GM12878 (cell line): ENCODE measurements around the gene MR1. TPM values are rescaled to one million over a fixed set of nuclear protein-coding genes. Genes with fewer than 3 reads are reported as not detected.

Experiments
- ATAC-seq: fragments of 200-7000 bp; cut with Tn5 transposase; 3 replicates; pipeline ENCODE4 v1.9.1; 2020; ENCODE audit warnings: mild to moderate bottlenecking, moderate library complexity
- BruUV-seq: library from RNA; stranded (reverse); fragments of 400-500 nt; replicated peaks from 2 replicates; lab custom pipeline; 2021; lab: Mats Ljungman, UMichigan
- CTCF ChIA-PET: fragments of 300-600 bp; sonication (Branson Sonifier 250); formaldehyde crosslinking; extraction: SDS; loops from one replicate; lab custom pipeline; 2021; ENCODE audit warnings: inconsistent platforms; lab: Yijun Ruan, JAX
- POLR2A ChIA-PET: fragments of 350-600 bp; formaldehyde crosslinking; extraction: SDS; loops from one replicate; lab custom pipeline; 2021; ENCODE audit warnings: inconsistent platforms; lab: Charles Lee
- RAD21 ChIA-PET: fragments of 300-600 bp; sonication (Branson Sonifier 250); formaldehyde crosslinking; loops from one replicate; lab custom pipeline; 2023; ENCODE audit warnings: antibody characterized with exemption; ENCODE audit not compliant: unreplicated experiment; lab: Charles Lee
- SMC1A ChIA-PET: fragments of 300-600 bp; sonication (Branson Sonifier 250); formaldehyde crosslinking; loops from one replicate; lab custom pipeline; 2023; ENCODE audit not compliant: unreplicated experiment, uncharacterized antibody; lab: Charles Lee
- DNase-seq: peaks from one replicate; pipeline ENCODE4 v3.0.0-alpha.2; 2011; ENCODE audit warnings: low read depth, low spot score
- FAIRE-seq: peaks from 3 replicates; lab custom pipeline; 2011; peaks lifted over from hg19 to GRCh38; lab: Jason Lieb, UNC
- H2AFZ ChIP-seq: 2 replicates; pipeline ENCODE4 v1.6.0; 2011; ENCODE audit warnings: low read depth, low read length, control low read depth; ENCODE audit not compliant: control insufficient read depth
- H3K27ac ChIP-seq: 2 replicates; pipeline ENCODE4 v1.5.1; 2011; ENCODE audit warnings: control low read depth; ENCODE audit not compliant: control insufficient read depth, insufficient read depth
- H3K27me3 ChIP-seq, 2 experiments: replicated peaks in 1 of 2; 2 replicates each; pipeline versions ENCODE4 v1.6.0 to v1.6.1; 2011; ENCODE audit warnings: low read length in 1 of 2; ENCODE audit not compliant: control insufficient read depth in 2 of 2, insufficient read depth in 2 of 2
- H3K36me3 ChIP-seq, 2 experiments: 2 replicates each; pipeline ENCODE4 v1.5.1; 2011; ENCODE audit warnings: low read length in 1 of 2; ENCODE audit not compliant: control insufficient read depth in 2 of 2, insufficient read depth in 2 of 2
- H3K4me1 ChIP-seq: 2 replicates; pipeline ENCODE4 v1.6.1; 2011; ENCODE audit warnings: mild to moderate bottlenecking, low read length, moderate library complexity, mixed read lengths; ENCODE audit not compliant: control insufficient read depth, insufficient read depth
- H3K4me2 ChIP-seq: 2 replicates; pipeline ENCODE4 v1.6.0; 2011; ENCODE audit warnings: control low read depth; ENCODE audit not compliant: control insufficient read depth, insufficient read depth
- H3K4me3 ChIP-seq: fragments of 200-600 bp; sonication (generic); 2 replicates; pipeline ENCODE4 v1.5.1; 2016
- H3K79me2 ChIP-seq: 2 replicates; pipeline ENCODE4 v1.6.0; 2011; ENCODE audit warnings: low read length; ENCODE audit not compliant: control insufficient read depth, insufficient read depth
- H3K9ac ChIP-seq: 2 replicates; pipeline ENCODE4 v1.8.0; 2011; ENCODE audit warnings: low read length, control low read depth, mixed read lengths; ENCODE audit not compliant: control insufficient read depth, insufficient read depth
- H3K9me3 ChIP-seq: replicated peaks from 3 replicates; pipeline ENCODE4 v1.5.1; 2011; ENCODE audit warnings: mild to moderate bottlenecking, low read length; ENCODE audit not compliant: control insufficient read depth, insufficient read depth
- H4K20me1 ChIP-seq: 2 replicates; pipeline ENCODE4 v1.6.0; 2011; ENCODE audit not compliant: control insufficient read depth, insufficient read depth
- ATF7 ChIP-seq: fragments of 450-650 bp; IDR thresholded peaks from 2 replicates; pipeline ENCODE4 v1.6.1; 2016; ENCODE audit warnings: low read depth, mild to moderate bottlenecking
- BCL3 ChIP-seq: IDR thresholded peaks from 2 replicates; pipeline ENCODE4 v1.6.1; 2011; ENCODE audit warnings: borderline replicate concordance, low read depth, mild to moderate bottlenecking, moderate library complexity, low read length; ENCODE audit not compliant: insufficient read depth, poor library complexity, severe bottlenecking
- HCFC1 ChIP-seq: fragments of 150-350 bp; IDR thresholded peaks from 2 replicates; pipeline ENCODE4 v1.6.1; 2014; ENCODE audit warnings: low read length
- HDAC6 ChIP-seq: fragments of 200-600 bp; sonication (generic); IDR thresholded peaks from one replicate; pipeline ENCODE4 v1.8.0; 2017; ENCODE audit warnings: antibody characterized with exemption; ENCODE audit not compliant: unreplicated experiment
- IKZF1 ChIP-seq: fragments of 450-650 bp; conservative IDR thresholded peaks from 2 replicates; pipeline ENCODE4 v1.6.1; 2017; ENCODE audit warnings: antibody characterized with exemption, mild to moderate bottlenecking
- IRF5 ChIP-seq: fragments of 450-650 bp; IDR thresholded peaks from 2 replicates; pipeline ENCODE4 v1.6.1; 2017; ENCODE audit warnings: borderline replicate concordance
- LARP7 ChIP-seq: fragments of 450-650 bp; IDR thresholded peaks from 2 replicates; pipeline ENCODE4 v1.6.1; 2017; ENCODE audit warnings: mild to moderate bottlenecking
- MEF2B ChIP-seq: fragments of 450-650 bp; IDR thresholded peaks from 2 replicates; pipeline ENCODE4 v1.6.1; 2018; ENCODE audit warnings: mild to moderate bottlenecking, moderate library complexity; ENCODE audit not compliant: partially characterized antibody, poor library complexity, severe bottlenecking
- NFYA ChIP-seq: IDR thresholded peaks from 2 replicates; pipeline ENCODE4 v1.6.1; 2011; ENCODE audit warnings: low read depth, mild to moderate bottlenecking, low read length, improper control_type of control experiment, borderline replicate concordance
- NR2C2 ChIP-seq: IDR thresholded peaks from 2 replicates; pipeline ENCODE4 v1.6.1; 2011; ENCODE audit warnings: borderline replicate concordance, low read depth; ENCODE audit not compliant: control insufficient read depth, insufficient read length
- NRF1 ChIP-seq: conservative IDR thresholded peaks from 2 replicates; pipeline ENCODE4 v1.6.1; 2011; ENCODE audit warnings: mild to moderate bottlenecking, low read depth, low read length, improper control_type of control experiment
- PAX5 ChIP-seq: IDR thresholded peaks from 2 replicates; pipeline ENCODE4 v1.6.1; 2011; ENCODE audit warnings: low read depth, low read length, borderline replicate concordance
- POU2F2 ChIP-seq: IDR thresholded peaks from 3 replicates; pipeline ENCODE4 v1.6.1; 2011; ENCODE audit warnings: low read depth, mild to moderate bottlenecking, low read length, borderline replicate concordance
- TARDBP ChIP-seq: IDR thresholded peaks from 2 replicates; pipeline ENCODE4 v1.6.1; 2016; ENCODE audit warnings: borderline replicate concordance
- TBL1XR1 ChIP-seq: IDR thresholded peaks from 2 replicates; pipeline ENCODE4 v1.6.1; 2012; ENCODE audit warnings: low read depth, low read length, improper control_type of control experiment
- TCF3 ChIP-seq: IDR thresholded peaks from 2 replicates; pipeline ENCODE4 v1.6.1; 2012; ENCODE audit warnings: low read depth, mild to moderate bottlenecking, low read length, borderline replicate concordance; ENCODE audit not compliant: insufficient read depth
- YBX1 ChIP-seq: fragments of 450-650 bp; IDR thresholded peaks from 2 replicates; pipeline ENCODE4 v1.6.1; 2016; ENCODE audit warnings: antibody characterized with exemption
- ZNF622 ChIP-seq: fragments of 450-650 bp; IDR thresholded peaks from 2 replicates; pipeline ENCODE4 v1.6.1; 2017; ENCODE audit warnings: mild to moderate bottlenecking, inconsistent platforms
- ZNF687 ChIP-seq: fragments of 450-650 bp; IDR thresholded peaks from 2 replicates; pipeline ENCODE4 v1.6.1; 2017; ENCODE audit warnings: mild to moderate bottlenecking, moderate library complexity
- WGBS: methylation state at CpG from one replicate; pipeline ENCODE4 v1.1.6; 2016; ENCODE audit warnings: low lambda C conversion rate; ENCODE audit not compliant: insufficient replicate concordance, insufficient coverage; ENCODE audit errors: missing lambda C conversion rate; 5-methylcytosine and 5-hydroxymethylcytosine counted together
- in situ Hi-C: fragments of 300-500 bp; cut with MboI; formaldehyde crosslinking; loops from 9 replicates; pipeline ENCODE4 v1.14.3; 2018; ENCODE audit warnings: mixed read lengths
- intact Hi-C: fragments of 100-400 bp; cut with micrococcal nuclease; formaldehyde crosslinking; loops from one replicate; pipeline ENCODE4 v1.14.2; 2022; ENCODE audit not compliant: unreplicated experiment
- polyA plus RNA-seq, 11 experiments: library from polyadenylated mRNA; depleted of rRNA in 4 of 11; unstranded in 6 of 11; stranded (reverse) in 5 of 11; fragments of >200 nt; fragmentation: Nextera tagmentation in 4 of 11; fragmentation: Illumina TruSeq in 1 of 11; extraction: Ambion mirVana in 4 of 11; extraction: Trizol in 1 of 11; gene quantifications; 1 replicate in 1 of 11; 2 replicates in 10 of 11; pipeline versions ENCODE4 v1.2.1 to v1.2.3, GENCODE V29; 2011 to 2016; ENCODE audit warnings: inconsistent platforms in 2 of 11, missing spikeins in 2 of 11, low read depth in 1 of 11
- total RNA-seq, 4 experiments: library from RNA; depleted of rRNA in 3 of 4; stranded (reverse); fragments of >200 nt in 3 of 4; fragmentation: Illumina TruSeq in 1 of 4; extraction: Trizol in 1 of 4; gene quantifications; 2 replicates each; pipeline versions ENCODE4 v1.2.1 to v1.2.3, GENCODE V29; 2013 to 2021

MR1 gene
- total and polyA plus RNA-seq, 10 of the 15 experiments (the other 5 are each of a cell fraction or from before 2014, with no cell fraction given): 24.7 to 65.9 (median 30.9) TPM

- no peak overlapping the region for H3K27ac ChIP-seq
- H4K20me1 ChIP-seq: no peaks in the 10 kb centered on the region
- H3K27me3 ChIP-seq: no peaks in the 10 kb centered on the region
- no peaks in the 10 kb centered on the region for H3K9me3 ChIP-seq
- FAIRE-seq: no peak
- ATAC-seq: no peak
- WGBS: 85% methylated on average over 8 of the region's 8 CpGs
- intact Hi-C loops: no loop called here
- no peak for DNase-seq
- POLR2A ChIA-PET: interaction anchor here (0.6 to 2.2 kb wide), 2 partner anchors 16 to 113 kb away, joined by 3 to 10 read pairs; no protein-coding TSS in a partner anchor
- no peaks in the 10 kb centered on the region for H3K79me2 ChIP-seq
- H3K4me3 ChIP-seq: no peak overlapping the region
- TF ChIP-seq PAX5: no peak
- TF ChIP-seq TCF3: no peak
- no peak for TF ChIP-seq YBX1
- no peak for TF ChIP-seq ATF7
- TF ChIP-seq ZNF622: no peak
- no peak for TF ChIP-seq NFYA
- TF ChIP-seq NRF1: no peak
- no peak for TF ChIP-seq IKZF1
- TF ChIP-seq HDAC6: no peak
- no peak for TF ChIP-seq NR2C2
- TF ChIP-seq LARP7: no peak
- no peak for TF ChIP-seq MEF2B
- no peak for TF ChIP-seq HCFC1
- no peak for TF ChIP-seq TARDBP
- TF ChIP-seq IRF5: no peak
- TF ChIP-seq ZNF687: no peak
- TF ChIP-seq TBL1XR1: no peak
- TF ChIP-seq BCL3: no peak
- no peak for TF ChIP-seq POU2F2
- no peaks in the 10 kb centered on the region for H3K4me1 ChIP-seq
- H2AFZ ChIP-seq: no peak overlapping the region
- BruUV-seq: no TSS peak
- RAD21 ChIA-PET: interaction anchor here (1.6 kb wide), 1 partner anchor 107 kb away, joined by 3 read pairs; no protein-coding TSS in a partner anchor
- H3K9ac ChIP-seq: no peak overlapping the region
- peaks cover 21 to 32% of the 10 kb centered on the region in 2 experiments for H3K36me3 ChIP-seq
- in situ Hi-C loops: no loop called here
- CTCF ChIA-PET: interaction anchor here (0.6 to 1.2 kb wide), 5 partner anchors 20 to 175 kb away, joined by 3 to 4 read pairs (median 3); no protein-coding TSS in a partner anchor
- SMC1A ChIA-PET: interaction anchor here (0.9 to 1.2 kb wide), 3 partner anchors 107 to 176 kb away, joined by 3 to 4 read pairs (median 3); no protein-coding TSS in a partner anchor
- H3K4me2 ChIP-seq: no peak overlapping the region
These were observed 45.5 kb upstream of the MR1 start for GRCh38 chr1:180988253-180988752.
